IMR-90 (cell line): ENCODE results near the gene ACVR1. TPM values are rescaled to one million over a fixed set of nuclear protein-coding genes. Genes with fewer than 3 reads are reported as not detected.

Experiments
- ATAC-seq: fragments of 200-7000 bp; cut with Tn5 transposase; 2 replicates; pipeline ENCODE4 v1.9.1; 2020; ENCODE audit warnings: low read depth, mild to moderate bottlenecking, moderate library complexity
- BruUV-seq: library from RNA; stranded (reverse); fragments of 400-500 nt; replicated peaks from 2 replicates; lab custom pipeline; 2021; lab: Mats Ljungman, UMichigan
- CTCF ChIA-PET: fragments of 300-600 bp; formaldehyde crosslinking; extraction: SDS; loops from one replicate; lab custom pipeline; 2021; ENCODE audit warnings: antibody characterized with exemption; lab: Yijun Ruan, JAX
- POLR2A ChIA-PET: fragments of 300-600 bp; sonication (Branson Sonifier 250); formaldehyde crosslinking; loops from one replicate; lab custom pipeline; 2022; ENCODE audit warnings: antibody characterized with exemption; ENCODE audit not compliant: unreplicated experiment; lab: Charles Lee
- DNase-seq: peaks from one replicate; pipeline ENCODE4 v3.0.0; 2013
- H2AFZ ChIP-seq: replicated peaks from 2 replicates; pipeline ENCODE3; 2013; ENCODE audit warnings: low read length, mild to moderate bottlenecking; ENCODE audit not compliant: poor library complexity
- H2AK5ac ChIP-seq: 2 replicates; pipeline ENCODE4 v1.6.1; 2013; ENCODE audit warnings: low read depth, low read length, inconsistent platforms
- H2AK9ac ChIP-seq: replicated peaks from 2 replicates; pipeline ENCODE3; 2013; ENCODE audit warnings: mild to moderate bottlenecking, low read depth, low read length, moderate library complexity; ENCODE audit not compliant: poor library complexity
- H2BK120ac ChIP-seq: 2 replicates; pipeline ENCODE4 v1.6.1; 2013; ENCODE audit warnings: low read depth, low read length, inconsistent platforms
- H2BK15ac ChIP-seq: 3 replicates; pipeline ENCODE4 v1.6.1; 2013; ENCODE audit warnings: low read depth, low read length, inconsistent platforms
- H2BK20ac ChIP-seq: 2 replicates; pipeline ENCODE4 v1.6.1; 2013; ENCODE audit warnings: low read depth, mild to moderate bottlenecking, inconsistent platforms, low read length, moderate library complexity
- H2BK5ac ChIP-seq: 2 replicates; pipeline ENCODE4 v1.6.1; 2013; ENCODE audit warnings: mild to moderate bottlenecking, low read depth, low read length, inconsistent platforms; ENCODE audit not compliant: poor library complexity, severe bottlenecking
- H3K14ac ChIP-seq: replicated peaks from 2 replicates; pipeline ENCODE4 v1.6.1; 2013; ENCODE audit warnings: low read depth, low read length, inconsistent platforms
- H3K18ac ChIP-seq: 2 replicates; pipeline ENCODE4 v1.6.1; 2013; ENCODE audit warnings: low read depth, low read length, control low read depth
- H3K23ac ChIP-seq: 2 replicates; pipeline ENCODE4 v1.6.1; 2013; ENCODE audit warnings: low read depth, low read length, inconsistent platforms
- H3K27ac ChIP-seq: 2 replicates; pipeline ENCODE4 v1.5.1; 2013; ENCODE audit warnings: mild to moderate bottlenecking, control low read depth, low read length; ENCODE audit not compliant: insufficient read depth
- H3K27me3 ChIP-seq: 2 replicates; pipeline ENCODE4 v1.6.1; 2013; ENCODE audit warnings: low read length; ENCODE audit not compliant: control insufficient read depth, insufficient read depth
- H3K36me3 ChIP-seq: 2 replicates; pipeline ENCODE4 v1.6.1; 2013; ENCODE audit warnings: low read length, mixed read lengths; ENCODE audit not compliant: control insufficient read depth, insufficient read depth
- H3K4ac ChIP-seq: 2 replicates; pipeline ENCODE4 v1.6.1; 2013; ENCODE audit warnings: low read depth, low read length, inconsistent platforms
- H3K4me1 ChIP-seq: 2 replicates; pipeline ENCODE4 v1.6.1; 2013; ENCODE audit warnings: low read length, mixed read lengths; ENCODE audit not compliant: control insufficient read depth, insufficient read depth
- H3K4me2 ChIP-seq: 2 replicates; pipeline ENCODE4 v1.6.1; 2013; ENCODE audit warnings: low read depth, mild to moderate bottlenecking, control low read depth, low read length, moderate library complexity
- H3K4me3 ChIP-seq: 2 replicates; pipeline ENCODE4 v1.5.1; 2013; ENCODE audit warnings: low read depth, mild to moderate bottlenecking, control low read depth, low read length, moderate library complexity; ENCODE audit not compliant: insufficient read depth
- H3K56ac ChIP-seq: 2 replicates; pipeline ENCODE4 v1.6.1; 2013; ENCODE audit warnings: low read length, inconsistent platforms; ENCODE audit not compliant: insufficient read depth; ENCODE audit errors: extremely low read depth
- H3K79me1 ChIP-seq, 2 experiments: 2 replicates each; pipeline ENCODE4 v1.6.1; 2013; ENCODE audit warnings: low read length in 2 of 2, inconsistent platforms in 1 of 2, low read depth in 1 of 2
- H3K9ac ChIP-seq: 2 replicates; pipeline ENCODE4 v1.6.1; 2013; ENCODE audit warnings: low read depth, low read length, control low read depth
- H3K9me1 ChIP-seq: 2 replicates; pipeline ENCODE4 v1.6.1; 2013; ENCODE audit warnings: low read length, inconsistent platforms; ENCODE audit not compliant: insufficient read depth
- H3K9me3 ChIP-seq: 2 replicates; pipeline ENCODE4 v1.6.1; 2013; ENCODE audit warnings: low read length; ENCODE audit not compliant: control insufficient read depth, insufficient read depth
- H4K20me1 ChIP-seq: 2 replicates; pipeline ENCODE4 v1.6.1; 2013; ENCODE audit warnings: low read length, inconsistent platforms; ENCODE audit not compliant: insufficient read depth
- H4K5ac ChIP-seq: 2 replicates; pipeline ENCODE4 v1.6.1; 2013; ENCODE audit warnings: mild to moderate bottlenecking, low read depth, low read length, control low read depth
- H4K8ac ChIP-seq, 2 experiments: 2 replicates each; pipeline ENCODE4 v1.6.1; 2013; ENCODE audit warnings: low read depth in 2 of 2, low read length in 2 of 2, control low read depth in 1 of 2, inconsistent platforms in 1 of 2
- H4K91ac ChIP-seq: 2 replicates; pipeline ENCODE4 v1.6.1; 2013; ENCODE audit warnings: low read depth, low read length, inconsistent platforms; ENCODE audit not compliant: insufficient read depth
- BHLHE40 ChIP-seq: fragments of 150-350 bp; IDR thresholded peaks from 2 replicates; pipeline ENCODE4 v1.6.1; 2016; ENCODE audit warnings: mild to moderate bottlenecking, low read depth, low read length
- CEBPB ChIP-seq: IDR thresholded peaks from 2 replicates; pipeline ENCODE4 v1.6.1; 2012; ENCODE audit warnings: low read depth, low read length, improper control_type of control experiment
- CHD1 ChIP-seq: IDR thresholded peaks from 2 replicates; pipeline ENCODE4 v1.6.1; 2012; ENCODE audit warnings: low read depth, low read length, improper control_type of control experiment
- ELK1 ChIP-seq: fragments of 150-350 bp; IDR thresholded peaks from 2 replicates; pipeline ENCODE4 v1.6.1; 2016; ENCODE audit warnings: low read depth, mild to moderate bottlenecking, low read length, moderate library complexity, borderline replicate concordance
- FOS ChIP-seq: fragments of 150-350 bp; IDR thresholded peaks from 2 replicates; pipeline ENCODE4 v1.6.1; 2016; ENCODE audit warnings: low read depth, low read length
- MAFK ChIP-seq: IDR thresholded peaks from 2 replicates; pipeline ENCODE4 v1.6.1; 2012; ENCODE audit warnings: low read depth, low read length, improper control_type of control experiment
- MAZ ChIP-seq: IDR thresholded peaks from 2 replicates; pipeline ENCODE4 v1.6.1; 2012; ENCODE audit warnings: low read depth, mild to moderate bottlenecking, low read length, improper control_type of control experiment, moderate library complexity, borderline replicate concordance
- MXI1 ChIP-seq: IDR thresholded peaks from 2 replicates; pipeline ENCODE4 v1.6.1; 2012; ENCODE audit warnings: low read depth, mild to moderate bottlenecking, low read length, moderate library complexity, borderline replicate concordance
- RAD21 ChIP-seq: IDR thresholded peaks from 2 replicates; pipeline ENCODE4 v1.6.1; 2012; ENCODE audit warnings: low read length, improper control_type of control experiment
- RFX5 ChIP-seq: IDR thresholded peaks from 2 replicates; pipeline ENCODE4 v1.8.0; 2012; ENCODE audit warnings: low read depth, mild to moderate bottlenecking, low read length, moderate library complexity
- WGBS, 2 experiments: methylation state at CpG; one replicate each; pipeline versions ENCODE4 v1.1.5 to v1.1.7; 2013; ENCODE audit warnings: missing lambda C conversion rate in 2 of 2; ENCODE audit not compliant: insufficient read length in 1 of 2; ENCODE audit errors: extremely low coverage in 2 of 2; 5-methylcytosine and 5-hydroxymethylcytosine counted together
- dilution Hi-C: fragments of 300-500 bp; cut with HindIII; formaldehyde crosslinking; loops from one replicate; pipeline ENCODE4 v1.14.3; 2018; ENCODE audit warnings: low sequenced_read_pairs; ENCODE audit not compliant: unreplicated experiment
- in situ Hi-C: fragments of 300-500 bp; cut with MboI; formaldehyde crosslinking; loops from 3 replicates; pipeline ENCODE4 v1.14.3; 2019; ENCODE audit warnings: low sequenced_read_pairs, inconsistent platforms, mixed read lengths
- intact Hi-C: fragments of 100-400 bp; cut with micrococcal nuclease; formaldehyde crosslinking; loops from 2 replicates; pipeline ENCODE4 v1.10.0; 2022
- polyA plus RNA-seq, 3 experiments: library from polyadenylated mRNA; depleted of rRNA; stranded (reverse); fragments of >200 nt; gene quantifications; 2 replicates each; pipeline ENCODE4 v1.2.3, GENCODE V29; 2012; ENCODE audit warnings: low replicate concordance in 1 of 3
- total RNA-seq: library from RNA; depleted of rRNA; stranded (reverse); fragments of >200 nt; gene quantifications from 2 replicates; pipeline ENCODE4 v1.2.3, GENCODE V29; 2012
- TF ChIP-seq, protein P1 (sequence below): conservative IDR thresholded peaks from 2 replicates; pipeline ENCODE4 v1.5.1; 2012; ENCODE audit warnings: mild to moderate bottlenecking, low read depth, low read length, improper control_type of control experiment
- TF ChIP-seq, protein P2 (sequence below): fragments of 150-350 bp; IDR thresholded peaks from 2 replicates; pipeline ENCODE4 v1.6.1; 2017; ENCODE audit warnings: mild to moderate bottlenecking, antibody characterized with exemption, low read length, low read depth

The ACVR1 gene
- total and polyA plus RNA-seq, 2 of the 4 experiments (the other 2 are of a cell fraction): 21.1 to 40.8 TPM

- no peak for TF ChIP-seq ELK1
- peak; percentile 43; the same call in 1 of the 2 replicates for TF ChIP-seq FOS
- peak; percentile 33 for TF ChIP-seq RAD21
- no peak for TF ChIP-seq MAFK
These were observed at the start of gene ACVR1 (continued) for GRCh38 chr2:157876066-157876785.

DNA sequence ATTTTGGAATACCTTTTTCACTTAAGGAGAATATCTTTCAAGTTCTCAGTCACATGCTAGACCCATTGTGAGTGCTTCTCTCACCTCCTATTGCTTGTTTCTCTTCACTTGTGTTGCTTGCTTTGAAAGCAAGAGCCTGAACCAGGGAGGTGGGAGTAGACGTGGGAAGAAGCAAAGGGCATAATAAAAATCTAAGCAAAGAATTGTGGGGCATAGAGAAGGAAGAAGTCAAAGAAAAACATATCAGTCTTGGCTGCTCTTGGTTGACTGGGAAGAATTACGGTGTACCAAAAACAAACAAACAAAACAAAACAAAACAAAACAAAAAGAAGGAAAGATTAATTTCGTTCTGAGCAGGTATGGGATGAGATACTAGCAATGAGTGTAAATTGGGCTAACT lies 48.9 kb upstream of the ACVR1 start:
- in situ Hi-C loops: no loop called here
- Histone ChIP-seq H2BK20ac (no peak overlapping the region), H3K27ac (no peak overlapping the region), H3K9me1 (no peaks in the 10 kb centered on the region), H3K23ac (no peak overlapping the region), H2BK15ac (no peak overlapping the region), H4K8ac (no peak overlapping the region), H3K4me2 (no peak overlapping the region), H4K91ac (no peak overlapping the region), H3K56ac (no peak overlapping the region), H3K9me3 (no peaks in the 10 kb centered on the region), H3K27me3 (no peaks in the 10 kb centered on the region), H3K4me3 (no peak overlapping the region), H3K36me3 (no peaks in the 10 kb centered on the region), H3K79me1 (no peaks in the 10 kb centered on the region), H2BK5ac (no peak overlapping the region), H4K20me1 (no peaks in the 10 kb centered on the region), H3K4me1 (no peaks in the 10 kb centered on the region), H3K14ac (no peak overlapping the region), H2AK5ac (no peak overlapping the region), H4K5ac (no peak overlapping the region), H3K4ac (no peak overlapping the region), H2AK9ac (no peak overlapping the region), H2AFZ (no peak overlapping the region), H3K9ac (no peak overlapping the region), H2BK120ac (no peak overlapping the region), H3K18ac (no peak overlapping the region)
- dilution Hi-C loops: no loop called here
- ATAC-seq (no peak), DNase-seq (no peak)
- ChIA-PET CTCF (no interaction called here), POLR2A (no interaction called here)
- TF ChIP-seq, protein P1, sequence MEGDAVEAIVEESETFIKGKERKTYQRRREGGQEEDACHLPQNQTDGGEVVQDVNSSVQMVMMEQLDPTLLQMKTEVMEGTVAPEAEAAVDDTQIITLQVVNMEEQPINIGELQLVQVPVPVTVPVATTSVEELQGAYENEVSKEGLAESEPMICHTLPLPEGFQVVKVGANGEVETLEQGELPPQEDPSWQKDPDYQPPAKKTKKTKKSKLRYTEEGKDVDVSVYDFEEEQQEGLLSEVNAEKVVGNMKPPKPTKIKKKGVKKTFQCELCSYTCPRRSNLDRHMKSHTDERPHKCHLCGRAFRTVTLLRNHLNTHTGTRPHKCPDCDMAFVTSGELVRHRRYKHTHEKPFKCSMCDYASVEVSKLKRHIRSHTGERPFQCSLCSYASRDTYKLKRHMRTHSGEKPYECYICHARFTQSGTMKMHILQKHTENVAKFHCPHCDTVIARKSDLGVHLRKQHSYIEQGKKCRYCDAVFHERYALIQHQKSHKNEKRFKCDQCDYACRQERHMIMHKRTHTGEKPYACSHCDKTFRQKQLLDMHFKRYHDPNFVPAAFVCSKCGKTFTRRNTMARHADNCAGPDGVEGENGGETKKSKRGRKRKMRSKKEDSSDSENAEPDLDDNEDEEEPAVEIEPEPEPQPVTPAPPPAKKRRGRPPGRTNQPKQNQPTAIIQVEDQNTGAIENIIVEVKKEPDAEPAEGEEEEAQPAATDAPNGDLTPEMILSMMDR: no peak
- TF ChIP-seq RFX5: no peak
- TF ChIP-seq CHD1: no peak
- TF ChIP-seq, protein P2, sequence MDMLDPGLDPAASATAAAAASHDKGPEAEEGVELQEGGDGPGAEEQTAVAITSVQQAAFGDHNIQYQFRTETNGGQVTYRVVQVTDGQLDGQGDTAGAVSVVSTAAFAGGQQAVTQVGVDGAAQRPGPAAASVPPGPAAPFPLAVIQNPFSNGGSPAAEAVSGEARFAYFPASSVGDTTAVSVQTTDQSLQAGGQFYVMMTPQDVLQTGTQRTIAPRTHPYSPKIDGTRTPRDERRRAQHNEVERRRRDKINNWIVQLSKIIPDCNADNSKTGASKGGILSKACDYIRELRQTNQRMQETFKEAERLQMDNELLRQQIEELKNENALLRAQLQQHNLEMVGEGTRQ: no peak
- no peak for TF ChIP-seq CEBPB
- no peak for TF ChIP-seq BHLHE40
- TF ChIP-seq MXI1: no peak
- no peak for TF ChIP-seq MAZ
- TF ChIP-seq MAFK: no peak
- whole genome bisulfite sequencing, 2 experiments: no CpG with 5 or more reads among the region's 3 CpGs
- no TSS peak for BruUV-seq
- intact Hi-C loops: no loop called here
